Transverse colon (tissue), 4 donors: ENCODE results near the gene PMEPA1.

Source experiments
- EP300 ChIP-seq: sonication (generic); formaldehyde crosslinking; IDR thresholded peaks from one replicate; pipeline ENCODE4 v1.6.1; 2017; ENCODE audit warnings: antibody characterized with exemption, low read depth
- POLR2A ChIP-seq: fragments of 450-650 bp; IDR thresholded peaks from one replicate; pipeline ENCODE4 v1.6.1; 2016; ENCODE audit warnings: antibody characterized with exemption, mild to moderate bottlenecking, moderate library complexity
- POLR2AphosphoS5 ChIP-seq, 3 donors: sonication (generic); formaldehyde crosslinking; IDR thresholded peaks; one replicate each; pipeline ENCODE4 v1.6.1; 2016; ENCODE audit warnings: antibody characterized with exemption in 3 of 3
- TF ChIP-seq, protein P1 (sequence below), 5 experiments: fragments of 200-600 bp in 3 of 5; fragments of 450-650 bp in 2 of 5; sonication (generic) in 3 of 5; IDR thresholded peaks; 1 replicate in 2 of 5; 2 replicates in 3 of 5; pipeline ENCODE4 v1.5.1; 2016 to 2017; ENCODE audit warnings: antibody characterized with exemption in 5 of 5, inconsistent platforms in 3 of 5, mild to moderate bottlenecking in 2 of 5, moderate library complexity in 1 of 5

GRCh38 chr20:57617079-57617795 lies 92.6 kb downstream of the PMEPA1 start:
- TF ChIP-seq, protein P1, sequence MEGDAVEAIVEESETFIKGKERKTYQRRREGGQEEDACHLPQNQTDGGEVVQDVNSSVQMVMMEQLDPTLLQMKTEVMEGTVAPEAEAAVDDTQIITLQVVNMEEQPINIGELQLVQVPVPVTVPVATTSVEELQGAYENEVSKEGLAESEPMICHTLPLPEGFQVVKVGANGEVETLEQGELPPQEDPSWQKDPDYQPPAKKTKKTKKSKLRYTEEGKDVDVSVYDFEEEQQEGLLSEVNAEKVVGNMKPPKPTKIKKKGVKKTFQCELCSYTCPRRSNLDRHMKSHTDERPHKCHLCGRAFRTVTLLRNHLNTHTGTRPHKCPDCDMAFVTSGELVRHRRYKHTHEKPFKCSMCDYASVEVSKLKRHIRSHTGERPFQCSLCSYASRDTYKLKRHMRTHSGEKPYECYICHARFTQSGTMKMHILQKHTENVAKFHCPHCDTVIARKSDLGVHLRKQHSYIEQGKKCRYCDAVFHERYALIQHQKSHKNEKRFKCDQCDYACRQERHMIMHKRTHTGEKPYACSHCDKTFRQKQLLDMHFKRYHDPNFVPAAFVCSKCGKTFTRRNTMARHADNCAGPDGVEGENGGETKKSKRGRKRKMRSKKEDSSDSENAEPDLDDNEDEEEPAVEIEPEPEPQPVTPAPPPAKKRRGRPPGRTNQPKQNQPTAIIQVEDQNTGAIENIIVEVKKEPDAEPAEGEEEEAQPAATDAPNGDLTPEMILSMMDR (IDR thresholded peaks at IDR 0.05): no peak
- no peak for TF ChIP-seq POLR2A
- TF ChIP-seq EP300: no peak
- no peak for TF ChIP-seq POLR2AphosphoS5 (IDR thresholded peaks at IDR 0.05)
